PC-9 (cell line): ENCODE results near the gene PACSIN1. TPM values are rescaled to one million over a fixed set of nuclear protein-coding genes. Genes with fewer than 3 reads are reported as not detected.
A peak's percentile ranks its signal among the peaks of the same experiment; 100 is the strongest.

Experiments
- BruUV-seq: library from RNA; stranded (reverse); fragments of 400-500 nt; replicated peaks from 2 replicates; lab custom pipeline; 2021; lab: Mats Ljungman, UMichigan
- CTCF ChIA-PET: fragments of 300-600 bp; sonication (Branson Sonifier 250); formaldehyde crosslinking; loops from one replicate; lab custom pipeline; 2022; ENCODE audit warnings: antibody characterized with exemption; lab: Charles Lee
- POLR2A ChIA-PET: fragments of 300-600 bp; sonication (Branson Sonifier 250); formaldehyde crosslinking; loops from one replicate; lab custom pipeline; 2022; ENCODE audit warnings: antibody characterized with exemption; ENCODE audit not compliant: unreplicated experiment; lab: Charles Lee
- DNase-seq, 2 experiments: peaks; one replicate each; pipeline versions ENCODE4 v3.0.0 to v3.0.0-alpha.2; 2015 to 2022; ENCODE audit warnings: mixed read lengths in 1 of 2
- H2AFZ ChIP-seq: fragments of 200-600 bp; sonication (generic); 2 replicates; pipeline ENCODE4 v1.8.1; 2017; ENCODE audit warnings: antibody characterized with exemption
- H3F3A ChIP-seq: fragments of 200-600 bp; sonication (generic); 2 replicates; pipeline ENCODE4 v1.8.1; 2017; ENCODE audit warnings: antibody characterized with exemption, mild to moderate bottlenecking, low read depth; ENCODE audit not compliant: insufficient read depth
- H3K27ac ChIP-seq: fragments of 200-600 bp; sonication (generic); 2 replicates; pipeline ENCODE4 v1.6.1; 2016; ENCODE audit warnings: mixed run types
- H3K27me3 ChIP-seq: fragments of 200-600 bp; sonication (generic); 2 replicates; pipeline ENCODE4 v1.6.1; 2016; ENCODE audit warnings: low read depth, mixed run types; ENCODE audit not compliant: insufficient read depth
- H3K36me3 ChIP-seq: fragments of 200-600 bp; sonication (generic); 2 replicates; pipeline ENCODE4 v1.6.1; 2016; ENCODE audit warnings: low read depth, mixed run types
- H3K4me1 ChIP-seq: fragments of 200-600 bp; sonication (generic); replicated peaks from 2 replicates; pipeline ENCODE4 v1.6.1; 2016; ENCODE audit warnings: mixed run types; ENCODE audit not compliant: insufficient read depth
- H3K4me2 ChIP-seq: fragments of 200-600 bp; sonication (generic); 2 replicates; pipeline ENCODE4 v1.6.1; 2017; ENCODE audit warnings: mixed run types
- H3K4me3 ChIP-seq: fragments of 200-600 bp; sonication (generic); 2 replicates; pipeline ENCODE4 v1.6.1; 2016; ENCODE audit warnings: mixed run types
- H3K79me2 ChIP-seq: fragments of 200-600 bp; sonication (generic); 2 replicates; pipeline ENCODE4 v1.6.1; 2017; ENCODE audit warnings: low read depth, mixed run types
- H3K9me2 ChIP-seq: fragments of 200-600 bp; sonication (generic); 2 replicates; pipeline ENCODE4 v1.8.1; 2017; ENCODE audit warnings: mild to moderate bottlenecking; ENCODE audit not compliant: insufficient read depth
- H3K9me3 ChIP-seq: fragments of 200-600 bp; sonication (generic); 2 replicates; pipeline ENCODE4 v1.8.1; 2016; ENCODE audit warnings: low read depth; ENCODE audit not compliant: insufficient read depth
- H4K20me1 ChIP-seq: fragments of 200-600 bp; sonication (generic); 2 replicates; pipeline ENCODE4 v1.8.1; 2017; ENCODE audit not compliant: insufficient read depth
- EZH2 ChIP-seq: fragments of 200-600 bp; sonication (generic); IDR thresholded peaks from 2 replicates; pipeline ENCODE4 v1.8.0; 2017; ENCODE audit warnings: antibody characterized with exemption, low read depth
- intact Hi-C: fragments of 100-400 bp; cut with micrococcal nuclease; formaldehyde crosslinking; loops from one replicate; pipeline ENCODE4 v1.10.0; 2022; ENCODE audit not compliant: unreplicated experiment
- total RNA-seq: library from RNA; stranded (reverse); gene quantifications from 2 replicates; pipeline ENCODE4 v1.2.3, GENCODE V29; 2021
- TF ChIP-seq, protein P1 (sequence below): fragments of 200-600 bp; sonication (generic); conservative IDR thresholded peaks from 2 replicates; pipeline ENCODE4 v1.6.1; 2017; ENCODE audit warnings: mixed run types, antibody characterized with exemption, mild to moderate bottlenecking, moderate library complexity

Gene PACSIN1
- total RNA-seq, 1 experiment from 2014 or later = 5.0 TPM

DNA sequence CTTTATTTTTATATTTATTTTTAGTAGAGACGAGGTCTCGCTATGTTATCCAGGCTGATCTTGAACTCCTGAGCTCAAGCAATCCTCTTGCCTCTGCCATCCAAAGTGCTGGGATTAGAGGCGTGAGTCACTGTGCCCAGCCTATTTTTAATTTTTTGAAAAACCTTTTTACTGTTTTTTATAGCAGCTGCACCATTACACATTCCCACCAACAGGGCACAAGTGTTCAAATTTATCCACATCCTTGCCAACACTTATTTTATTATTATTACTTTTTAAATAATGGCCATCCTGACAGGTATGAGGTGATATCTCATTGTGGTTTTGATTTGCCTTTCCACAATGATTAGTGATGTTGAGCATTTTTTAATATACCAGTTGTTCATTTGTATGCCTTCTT lies 42.5 kb downstream of the PACSIN1 start:
- no peaks in the 10 kb centered on the region for H3K27me3 ChIP-seq
- TF ChIP-seq, protein P1, sequence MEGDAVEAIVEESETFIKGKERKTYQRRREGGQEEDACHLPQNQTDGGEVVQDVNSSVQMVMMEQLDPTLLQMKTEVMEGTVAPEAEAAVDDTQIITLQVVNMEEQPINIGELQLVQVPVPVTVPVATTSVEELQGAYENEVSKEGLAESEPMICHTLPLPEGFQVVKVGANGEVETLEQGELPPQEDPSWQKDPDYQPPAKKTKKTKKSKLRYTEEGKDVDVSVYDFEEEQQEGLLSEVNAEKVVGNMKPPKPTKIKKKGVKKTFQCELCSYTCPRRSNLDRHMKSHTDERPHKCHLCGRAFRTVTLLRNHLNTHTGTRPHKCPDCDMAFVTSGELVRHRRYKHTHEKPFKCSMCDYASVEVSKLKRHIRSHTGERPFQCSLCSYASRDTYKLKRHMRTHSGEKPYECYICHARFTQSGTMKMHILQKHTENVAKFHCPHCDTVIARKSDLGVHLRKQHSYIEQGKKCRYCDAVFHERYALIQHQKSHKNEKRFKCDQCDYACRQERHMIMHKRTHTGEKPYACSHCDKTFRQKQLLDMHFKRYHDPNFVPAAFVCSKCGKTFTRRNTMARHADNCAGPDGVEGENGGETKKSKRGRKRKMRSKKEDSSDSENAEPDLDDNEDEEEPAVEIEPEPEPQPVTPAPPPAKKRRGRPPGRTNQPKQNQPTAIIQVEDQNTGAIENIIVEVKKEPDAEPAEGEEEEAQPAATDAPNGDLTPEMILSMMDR = 0 out of 2 replicates have a peak, but pooled peaks have one; percentile 27
- TF ChIP-seq EZH2 = no peak
- no peaks in the 10 kb centered on the region for H3K36me3 ChIP-seq
- CTCF ChIA-PET = no interaction called here
- H3K27ac ChIP-seq = no peak overlapping the region
- POLR2A ChIA-PET = no interaction called here
- H3K9me2 ChIP-seq = no peaks in the 10 kb centered on the region
- H3K79me2 ChIP-seq = no peaks in the 10 kb centered on the region
- no peak overlapping the region for H3K4me3 ChIP-seq
- no peaks in the 10 kb centered on the region for H3K4me1 ChIP-seq
- no peak for DNase-seq
- no peaks in the 10 kb centered on the region; the same call in 1 of the 2 replicates for H3K9me3 ChIP-seq
- H3F3A ChIP-seq = 0 out of 2 replicates have a peak, but pooled peaks cover 7% of the 10 kb centered on the region
- no peaks in the 10 kb centered on the region for H4K20me1 ChIP-seq
- no peak overlapping the region for H3K4me2 ChIP-seq
- no TSS peak for BruUV-seq
- no peak overlapping the region for H2AFZ ChIP-seq
- intact Hi-C loops = no loop called here

GRCh38 chr6:34509782-34510181 lies 43.9 kb downstream of the PACSIN1 start:
- Histone ChIP-seq H3K27ac (no peak overlapping the region), H4K20me1 (no peaks in the 10 kb centered on the region), H3K4me3 (no peak overlapping the region), H3K4me1 (no peaks in the 10 kb centered on the region), H3K4me2 (no peak overlapping the region), H3K9me3 (no peaks in the 10 kb centered on the region; the same call in 1 of the 2 replicates), H3K27me3 (no peaks in the 10 kb centered on the region), H3K79me2 (no peaks in the 10 kb centered on the region), H2AFZ (no peak overlapping the region), H3K9me2 (no peaks in the 10 kb centered on the region), H3K36me3 (no peaks in the 10 kb centered on the region), H3F3A (0 out of 2 replicates have a peak, but pooled peaks cover 7% of the 10 kb centered on the region)
- CTCF ChIA-PET = no interaction called here
- DNase-seq = no peak
- BruUV-seq = no TSS peak
- POLR2A ChIA-PET = no interaction called here
- TF ChIP-seq, protein P1 = no peak
- no peak for TF ChIP-seq EZH2
- intact Hi-C loops = no loop called here

DNA sequence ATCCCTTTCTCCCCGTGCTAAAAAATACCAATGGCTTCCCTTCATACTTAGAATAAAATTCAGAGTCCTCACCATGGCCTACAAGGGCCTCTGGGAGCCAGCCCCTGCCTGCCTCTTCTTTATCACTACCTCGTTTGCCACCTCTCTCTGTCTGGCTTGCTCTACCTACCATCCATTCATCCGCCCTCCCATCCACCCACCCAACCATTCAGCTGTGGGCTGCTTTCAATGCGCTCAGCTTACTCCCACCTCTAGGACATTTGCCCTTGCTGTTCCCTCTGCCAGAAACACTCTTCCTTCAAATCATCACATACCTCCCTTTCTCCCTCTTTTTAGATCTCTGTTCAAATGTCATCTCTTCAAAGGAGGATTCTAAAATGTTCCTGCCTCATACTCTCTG lies 44.4 kb downstream of the PACSIN1 start:
- intact Hi-C loops = no loop called here
- CTCF ChIA-PET = no interaction called here

More for the DNA sequence above, 44.4 kb downstream of the PACSIN1 start:
- Histone ChIP-seq H3K9me2 (no peaks in the 10 kb centered on the region), H3K36me3 (no peaks in the 10 kb centered on the region), H3K4me2 (no peak overlapping the region), H3K27me3 (no peaks in the 10 kb centered on the region), H2AFZ (no peak overlapping the region), H3K9me3 (no peaks in the 10 kb centered on the region; the same call in 1 of the 2 replicates), H3K79me2 (no peaks in the 10 kb centered on the region), H3K4me3 (no peak overlapping the region), H4K20me1 (no peaks in the 10 kb centered on the region), H3F3A (0 out of 2 replicates have a peak, but pooled peaks cover 7% of the 10 kb centered on the region), H3K4me1 (no peaks in the 10 kb centered on the region), H3K27ac (no peak overlapping the region)
- no peak for DNase-seq
- BruUV-seq = no TSS peak
- TF ChIP-seq EZH2 = no peak
- TF ChIP-seq, protein P1 = no peak
- POLR2A ChIA-PET = no interaction called here
